ES-I3 (cell line): ENCODE results near the gene COA1.
"Not testable (repeated sequence)": the region's sequence is repeated elsewhere in the genome, so short reads cannot be mapped to it uniquely, and the experiment has no call there.

Experiments
- H3K36me3 ChIP-seq: 2 replicates; pipeline ENCODE4 v1.6.1; 2013; ENCODE audit warnings: mild to moderate bottlenecking, low read length, control low read depth, moderate library complexity; ENCODE audit not compliant: insufficient read depth
- H3K4me1 ChIP-seq: 2 replicates; pipeline ENCODE4 v1.6.1; 2013; ENCODE audit warnings: mild to moderate bottlenecking, control low read depth, low read length; ENCODE audit not compliant: insufficient read depth
- H3K9ac ChIP-seq: 2 replicates; pipeline ENCODE4 v1.6.1; 2013; ENCODE audit warnings: low read depth, mild to moderate bottlenecking, low read length, moderate library complexity
- H3K9me3 ChIP-seq: 2 replicates; pipeline ENCODE4 v1.6.1; 2013; ENCODE audit warnings: mild to moderate bottlenecking, low read length, moderate library complexity; ENCODE audit not compliant: control insufficient read depth, insufficient read depth

The COA1 gene

DNA sequence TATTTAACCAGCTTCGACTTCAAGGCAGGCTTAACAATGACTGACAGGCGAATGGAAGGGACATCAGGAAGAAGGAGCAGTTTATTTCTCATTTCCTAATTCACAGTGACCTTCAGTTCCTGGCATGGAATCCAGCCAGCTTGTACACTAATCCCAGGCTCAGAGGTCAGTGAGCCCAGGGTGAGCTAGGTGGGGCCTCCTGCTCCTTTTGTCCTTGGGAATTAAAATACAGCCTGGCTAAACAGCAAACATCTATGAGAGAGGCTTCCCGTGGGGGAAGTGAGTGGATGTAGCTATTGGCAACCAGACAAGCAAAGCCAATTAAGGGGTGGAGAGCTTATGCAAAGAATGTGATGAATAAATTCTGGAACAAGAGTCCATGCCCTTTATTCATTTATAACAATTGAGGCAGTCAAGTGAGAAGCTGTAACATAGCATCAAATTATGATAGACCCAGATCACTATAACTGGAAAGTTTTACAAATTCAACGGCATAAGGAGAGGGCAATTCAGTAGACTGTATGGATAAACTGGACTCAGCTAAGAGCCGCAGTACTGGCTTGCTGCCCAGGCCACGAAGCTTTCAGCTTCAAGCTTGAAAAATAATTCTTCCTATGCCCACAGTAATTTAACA, 89.3 kb downstream of the COA1 start:
- Histone ChIP-seq H3K36me3 (peaks cover 27% of the 10 kb centered on the region), H3K9me3 (no peaks in the 10 kb centered on the region), H3K9ac (no peak overlapping the region), H3K4me1 (no peaks in the 10 kb centered on the region)

DNA sequence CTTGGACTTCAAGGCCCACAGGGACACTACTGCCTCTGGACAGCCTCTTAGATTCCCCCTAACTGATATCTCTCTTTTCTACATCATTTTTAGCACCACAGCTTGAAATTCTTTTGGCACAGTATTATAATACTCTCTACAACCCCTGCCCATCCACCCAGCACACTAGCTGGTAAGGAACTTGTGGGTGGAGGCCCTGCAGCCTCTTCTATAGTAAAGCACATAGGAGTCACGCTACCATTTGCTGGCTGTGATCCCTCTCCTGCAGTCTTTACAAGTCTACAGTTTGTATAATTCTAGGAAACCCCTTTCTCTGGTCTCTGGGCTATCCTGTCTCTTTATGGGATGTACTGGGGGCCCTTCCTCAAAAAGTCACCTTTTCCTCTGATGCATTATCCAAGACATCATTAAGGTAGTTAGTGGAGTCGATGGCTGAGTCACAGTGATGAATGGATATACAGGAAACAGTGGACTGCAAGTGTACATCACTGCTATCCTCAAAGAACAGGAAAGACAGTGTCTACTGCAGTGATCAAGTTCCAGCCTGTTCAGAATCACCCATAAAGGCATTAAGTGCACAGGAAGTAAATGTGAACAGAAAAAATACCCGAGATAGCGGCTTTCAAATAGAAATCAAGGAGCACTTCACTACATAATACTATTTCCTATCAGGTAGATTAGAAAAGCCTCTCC, 92.1 kb downstream of the COA1 start:
- Histone ChIP-seq H3K4me1 (no peaks in the 10 kb centered on the region), H3K36me3 (peaks cover 33% of the 10 kb centered on the region), H3K9ac (no peak overlapping the region), H3K9me3 (no peaks in the 10 kb centered on the region)

DNA sequence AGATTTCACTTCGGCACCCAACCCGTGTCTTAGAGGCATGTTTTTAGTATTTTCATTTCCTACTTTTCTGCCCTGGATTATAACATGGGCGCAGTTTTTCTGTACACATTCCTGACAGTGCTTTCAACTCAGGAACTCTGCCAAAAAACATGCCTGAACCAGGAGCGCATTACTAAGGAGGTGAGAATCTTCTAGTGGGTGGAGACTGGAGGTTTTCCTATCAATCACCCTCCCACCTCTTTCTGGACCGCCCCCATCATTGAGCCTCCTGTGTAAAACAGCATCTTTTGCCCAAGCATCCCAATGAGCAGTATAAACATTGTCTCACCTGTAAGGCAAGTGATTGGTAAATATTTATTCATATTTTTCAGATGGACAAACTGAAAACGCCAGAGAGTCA, 93.2 kb downstream of the COA1 start:
- Histone ChIP-seq H3K9me3 (no peaks in the 10 kb centered on the region), H3K4me1 (no peaks in the 10 kb centered on the region), H3K9ac (no peak overlapping the region), H3K36me3 (peaks cover 38% of the 10 kb centered on the region)

DNA sequence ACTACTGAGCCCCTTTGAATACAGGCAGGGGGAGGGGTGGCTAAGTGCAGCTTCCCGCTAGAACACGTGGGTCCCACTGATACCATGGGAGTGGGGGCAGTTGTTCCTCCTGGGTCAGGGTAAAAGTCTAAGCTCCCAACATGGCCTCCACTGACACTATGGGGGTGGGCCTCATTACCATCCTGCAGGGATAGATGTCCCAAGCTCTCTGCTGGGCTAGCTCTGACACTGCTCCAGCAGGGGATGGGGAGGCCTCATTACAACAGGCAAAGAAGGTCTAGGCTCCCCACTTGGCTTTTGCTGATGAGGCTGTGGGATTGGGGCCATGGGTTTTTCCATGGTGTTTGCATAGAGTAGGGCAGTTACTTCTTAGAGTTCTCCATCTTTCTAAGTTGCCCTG, 94.9 kb downstream of the COA1 start:
- H3K9ac ChIP-seq, result no peak overlapping the region
- no peaks in the 10 kb centered on the region for H3K4me1 ChIP-seq
- peaks cover 29% of the 10 kb centered on the region for H3K36me3 ChIP-seq
- H3K9me3 ChIP-seq, result no peaks in the 10 kb centered on the region

DNA sequence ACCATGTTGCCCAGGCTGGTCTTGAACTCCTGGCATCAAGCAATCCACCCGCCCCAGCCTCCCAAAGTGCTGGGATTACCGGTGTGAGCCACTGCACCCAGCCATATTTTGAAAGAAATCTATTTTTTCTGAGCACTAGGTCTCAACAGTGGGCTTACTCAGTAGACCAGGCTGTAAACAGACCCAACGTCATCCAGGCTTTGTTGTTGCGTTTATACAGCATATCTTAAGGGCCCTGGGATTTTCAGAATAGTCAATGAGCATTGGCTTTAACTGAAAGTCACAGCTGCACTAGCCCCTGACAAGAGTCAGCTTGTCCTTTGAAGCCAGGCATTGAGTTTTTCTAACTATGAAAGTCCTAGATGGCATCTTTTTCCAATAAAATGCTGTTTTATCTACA, 96.6 kb downstream of the COA1 start:
- Histone ChIP-seq H3K4me1 (no peaks in the 10 kb centered on the region), H3K36me3 (peaks cover 27% of the 10 kb centered on the region), H3K9me3 (no peaks in the 10 kb centered on the region), H3K9ac (no peak overlapping the region)

DNA sequence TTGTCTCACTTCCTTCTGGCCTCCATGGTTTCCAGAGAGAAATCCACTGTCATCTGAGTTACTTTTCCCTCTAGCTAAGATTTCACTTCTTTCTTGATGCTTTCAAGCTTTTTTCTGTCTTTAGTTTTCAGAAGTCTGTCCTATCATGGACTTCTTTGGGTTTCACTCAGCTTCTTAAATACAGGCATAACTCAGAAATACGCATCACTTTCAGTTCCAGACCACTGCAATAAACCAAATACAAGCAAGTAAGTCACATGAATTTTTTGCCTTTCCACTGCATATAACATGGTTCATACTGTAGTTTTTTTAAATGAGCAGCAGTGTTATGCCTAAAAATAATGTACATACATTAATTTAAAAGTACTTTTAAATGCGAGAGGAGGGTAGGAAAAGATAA, 97.8 kb downstream of the COA1 start:
- Histone ChIP-seq H3K9ac (no peak overlapping the region), H3K4me1 (no peaks in the 10 kb centered on the region), H3K9me3 (no peaks in the 10 kb centered on the region), H3K36me3 (peaks cover 19% of the 10 kb centered on the region)

DNA sequence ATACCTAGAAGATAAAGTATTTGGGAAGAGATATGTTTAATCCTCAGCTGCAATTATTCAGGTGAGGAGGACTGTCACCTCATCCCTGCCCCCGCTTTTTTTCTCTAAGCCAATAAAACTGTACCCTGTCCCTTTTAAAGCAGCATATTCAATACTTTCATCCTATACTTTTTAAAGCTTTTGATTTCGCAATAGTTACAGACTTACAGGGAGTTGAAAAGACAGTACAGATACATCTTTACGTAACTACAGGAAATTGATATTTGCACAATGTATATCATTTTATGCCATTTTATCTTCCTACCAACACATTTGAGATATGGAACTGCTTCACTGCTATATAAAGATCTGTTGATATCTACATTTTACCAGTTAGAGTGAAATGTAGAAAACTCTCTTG, 98.8 kb downstream of the COA1 start:
- H3K9ac ChIP-seq, result no peak overlapping the region
- H3K36me3 ChIP-seq, result peaks cover 15% of the 10 kb centered on the region
- peaks cover 4% of the 10 kb centered on the region for H3K4me1 ChIP-seq
- no peaks in the 10 kb centered on the region for H3K9me3 ChIP-seq

DNA sequence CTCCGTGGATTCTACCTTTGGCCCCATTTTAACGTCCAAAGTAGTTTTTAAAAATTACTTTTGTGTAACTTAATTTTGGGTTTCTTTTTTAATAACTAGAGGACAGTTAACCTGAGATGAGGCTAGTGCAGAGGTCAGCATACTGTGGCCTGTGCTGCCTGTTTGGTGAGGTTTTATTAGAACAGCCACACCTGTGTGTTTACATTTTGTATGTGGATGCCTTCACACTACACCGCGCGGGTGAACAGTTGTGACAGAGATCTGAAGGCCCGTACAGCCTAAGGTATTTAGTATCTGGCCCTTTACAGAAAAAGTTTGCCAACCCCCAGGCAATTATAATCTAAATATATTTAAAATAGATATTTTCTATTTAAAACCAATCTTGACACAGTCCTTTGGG, 99.5 kb downstream of the COA1 start:
- no peaks in the 10 kb centered on the region for H3K9me3 ChIP-seq
- no peak overlapping the region for H3K9ac ChIP-seq
- H3K36me3 ChIP-seq, result peaks cover 11% of the 10 kb centered on the region
- H3K4me1 ChIP-seq, result peaks cover 5% of the 10 kb centered on the region

DNA sequence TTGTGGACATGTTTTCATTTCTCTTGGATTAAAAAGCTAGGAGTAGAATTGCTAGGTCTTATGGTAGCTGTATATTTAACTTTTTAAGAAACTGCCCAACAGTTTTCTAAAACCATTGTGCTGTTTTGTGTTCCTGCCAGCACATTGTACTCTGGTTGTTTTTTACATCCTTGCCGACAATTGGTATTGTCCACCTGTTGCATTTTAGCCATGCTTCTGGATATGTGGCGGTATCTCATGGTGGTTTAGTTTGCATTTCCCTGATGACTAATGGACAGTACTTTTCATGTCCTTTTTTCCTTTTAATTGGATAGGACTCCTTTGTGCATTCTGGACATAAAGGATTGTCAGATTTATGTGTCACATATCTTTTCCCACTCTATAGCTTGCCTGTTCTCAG, 100.9 kb downstream of the COA1 start:
- peaks cover 5% of the 10 kb centered on the region for H3K4me1 ChIP-seq
- no peaks in the 10 kb centered on the region for H3K9me3 ChIP-seq
- H3K36me3 ChIP-seq, result peaks cover 11% of the 10 kb centered on the region
- H3K9ac ChIP-seq, result no peak overlapping the region

DNA sequence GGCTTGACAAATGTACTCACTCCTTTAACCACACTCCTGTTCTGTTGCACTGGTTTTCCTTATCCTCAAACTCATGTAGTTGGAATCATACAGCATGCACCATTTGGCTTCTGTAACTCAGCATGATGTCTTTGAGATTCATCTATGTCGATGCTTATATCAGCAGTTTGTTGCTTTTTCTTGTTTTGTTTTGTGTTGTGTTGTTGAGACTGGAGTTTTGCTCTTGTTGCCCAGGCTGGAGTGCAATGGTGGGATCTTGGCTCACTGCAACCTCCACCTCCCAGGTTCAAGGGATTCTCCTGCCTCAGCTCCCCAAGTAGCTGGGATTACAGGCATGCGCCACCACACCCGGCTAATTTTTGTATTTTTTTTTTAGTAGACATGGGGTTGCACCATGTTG, 101.5 kb downstream of the COA1 start:
- H3K36me3 ChIP-seq, result peaks cover 10% of the 10 kb centered on the region
- H3K9ac ChIP-seq, H3K9me3 ChIP-seq, H3K4me1 ChIP-seq: not testable (repeated sequence)

DNA sequence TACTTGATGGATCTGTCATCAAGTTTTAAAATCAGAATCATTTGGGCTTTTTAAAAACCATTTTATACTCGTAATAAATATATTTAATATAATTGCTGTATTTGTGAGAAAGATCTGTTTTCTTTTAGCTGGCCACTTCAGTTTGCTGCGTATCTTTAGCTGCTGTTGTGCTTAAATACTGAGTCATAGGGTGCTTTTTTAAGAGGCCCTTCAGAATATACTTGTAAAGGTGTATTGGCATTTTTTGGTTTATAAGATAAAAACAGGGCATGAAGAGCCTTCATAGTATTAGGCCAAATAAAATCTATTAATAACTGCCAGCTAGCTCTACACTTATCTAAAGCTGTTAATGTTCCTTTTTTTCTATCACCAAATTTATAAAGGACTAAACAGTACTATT, 102.6 kb downstream of the COA1 start:
- H3K9ac ChIP-seq, result no peak overlapping the region

DNA sequence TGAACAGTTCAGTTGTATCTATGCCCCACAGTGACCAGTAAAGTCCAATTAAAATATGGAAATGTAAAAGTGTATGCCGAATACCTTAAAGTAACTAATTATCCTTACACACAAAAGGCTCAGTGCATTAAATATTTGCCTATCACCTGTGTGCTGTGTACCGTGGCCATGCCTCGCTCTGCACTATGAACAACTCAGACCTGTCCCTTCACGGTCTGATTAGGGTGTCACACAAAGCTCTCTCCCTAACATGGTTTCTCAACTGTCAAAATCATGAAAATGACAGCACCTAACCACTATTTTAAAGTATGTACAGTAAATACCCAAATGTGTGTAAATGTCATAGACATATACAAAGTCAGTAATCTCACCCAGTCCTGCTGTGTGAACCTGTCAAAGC, 103.3 kb downstream of the COA1 start:
- Histone ChIP-seq H3K9me3 (no peaks in the 10 kb centered on the region), H3K4me1 (peaks cover 5% of the 10 kb centered on the region), H3K9ac (no peak overlapping the region), H3K36me3 (no peaks in the 10 kb centered on the region)

More for the DNA sequence above, 102.6 kb downstream of the COA1 start:
- no peaks in the 10 kb centered on the region for H3K9me3 ChIP-seq
- H3K4me1 ChIP-seq, result peaks cover 5% of the 10 kb centered on the region
- H3K36me3 ChIP-seq, result no peaks in the 10 kb centered on the region

DNA sequence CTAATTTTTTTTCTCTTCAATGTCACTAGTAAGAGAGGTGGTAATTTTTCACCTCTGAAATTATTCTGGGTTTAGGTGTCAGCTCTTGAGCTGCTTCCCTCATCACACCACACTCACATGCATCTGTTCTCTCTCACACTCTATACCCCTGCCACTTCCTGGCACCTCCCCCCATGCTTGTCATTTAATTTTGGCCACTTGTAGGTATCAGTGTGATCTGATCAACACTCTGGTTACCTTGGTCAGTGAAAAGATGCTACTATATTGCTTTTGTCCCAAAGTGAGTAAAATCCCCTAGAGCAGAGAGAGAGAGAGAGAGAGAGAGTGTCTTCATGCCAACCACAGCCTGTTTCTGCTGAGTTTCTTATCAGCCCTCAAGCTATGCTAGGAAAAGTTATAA, 103.9 kb downstream of the COA1 start:
- no peak overlapping the region for H3K9ac ChIP-seq
- no peaks in the 10 kb centered on the region for H3K9me3 ChIP-seq
- no peaks in the 10 kb centered on the region for H3K36me3 ChIP-seq
- peaks cover 5% of the 10 kb centered on the region for H3K4me1 ChIP-seq

DNA sequence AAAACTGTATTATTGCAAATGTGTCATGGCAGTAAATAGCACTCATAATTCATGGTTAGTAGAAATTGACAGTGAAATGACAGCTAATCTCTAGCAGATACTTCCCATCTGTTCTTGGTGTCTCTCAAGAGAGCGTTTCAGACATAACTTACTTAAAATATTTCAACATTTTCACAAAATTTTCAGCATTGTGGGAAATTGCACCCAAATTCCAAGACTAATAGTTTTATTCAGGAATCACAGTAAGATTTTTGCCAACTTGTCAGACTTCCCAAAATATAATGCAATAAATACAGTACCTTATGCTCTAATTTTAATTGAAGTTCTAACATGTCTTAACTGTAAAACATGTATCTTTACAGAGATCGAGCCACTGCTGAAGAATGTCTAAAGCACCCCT, 105.2 kb downstream of the COA1 start:
- H3K4me1 ChIP-seq, result peaks cover 5% of the 10 kb centered on the region
- H3K36me3 ChIP-seq, result peaks cover 3% of the 10 kb centered on the region; the same call in 1 of the 2 replicates
- H3K9ac ChIP-seq, result no peak overlapping the region
- no peaks in the 10 kb centered on the region for H3K9me3 ChIP-seq

DNA sequence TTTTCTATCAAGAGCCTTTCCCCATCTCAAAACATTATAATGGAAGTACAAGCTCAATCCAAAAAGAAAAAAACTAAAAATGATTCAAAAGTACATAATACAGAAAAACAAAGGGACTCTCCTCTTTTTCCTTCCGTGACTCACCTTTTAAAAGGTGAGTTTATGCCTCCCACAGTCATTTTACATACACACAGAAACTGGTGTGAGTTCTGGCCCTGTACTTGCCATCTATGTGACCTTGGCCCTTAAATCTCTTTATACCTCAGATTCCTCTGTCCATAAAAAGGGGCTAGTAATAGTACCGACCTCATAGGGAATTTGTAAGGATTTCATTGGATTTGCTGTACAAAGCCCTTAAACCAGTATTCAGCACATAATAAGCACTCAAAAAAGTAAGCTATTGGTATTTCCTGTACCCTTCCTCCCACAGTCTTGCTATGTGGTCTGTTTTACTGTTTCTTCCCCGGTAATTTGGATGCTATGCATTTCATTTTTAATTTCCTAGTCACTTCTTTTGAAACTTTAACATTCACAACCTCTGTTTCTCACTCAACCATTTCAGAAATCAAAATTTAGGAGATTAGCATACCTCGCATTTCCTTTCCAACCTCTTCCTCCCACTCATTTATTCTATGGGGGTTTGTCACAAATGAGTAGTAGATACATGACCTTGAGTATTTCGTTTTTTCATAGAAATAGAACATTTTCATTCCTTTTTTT, 107.4 kb downstream of the COA1 start:
- H3K9ac ChIP-seq, result no peak overlapping the region
- H3K36me3 ChIP-seq, result peaks cover 6% of the 10 kb centered on the region; the same call in 1 of the 2 replicates
- H3K9me3 ChIP-seq, result no peaks in the 10 kb centered on the region
- peaks cover 5% of the 10 kb centered on the region for H3K4me1 ChIP-seq
